Inferior parietal cortex (tissue), 1 donor: ENCODE data around the gene PSENEN.

Experiments
- DNase-seq: peaks from one replicate; pipeline ENCODE4 v3.0.0-alpha.2; 2016; ENCODE audit errors: extremely low spot score

The PSENEN gene, protein sequence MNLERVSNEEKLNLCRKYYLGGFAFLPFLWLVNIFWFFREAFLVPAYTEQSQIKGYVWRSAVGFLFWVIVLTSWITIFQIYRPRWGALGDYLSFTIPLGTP

DNA sequence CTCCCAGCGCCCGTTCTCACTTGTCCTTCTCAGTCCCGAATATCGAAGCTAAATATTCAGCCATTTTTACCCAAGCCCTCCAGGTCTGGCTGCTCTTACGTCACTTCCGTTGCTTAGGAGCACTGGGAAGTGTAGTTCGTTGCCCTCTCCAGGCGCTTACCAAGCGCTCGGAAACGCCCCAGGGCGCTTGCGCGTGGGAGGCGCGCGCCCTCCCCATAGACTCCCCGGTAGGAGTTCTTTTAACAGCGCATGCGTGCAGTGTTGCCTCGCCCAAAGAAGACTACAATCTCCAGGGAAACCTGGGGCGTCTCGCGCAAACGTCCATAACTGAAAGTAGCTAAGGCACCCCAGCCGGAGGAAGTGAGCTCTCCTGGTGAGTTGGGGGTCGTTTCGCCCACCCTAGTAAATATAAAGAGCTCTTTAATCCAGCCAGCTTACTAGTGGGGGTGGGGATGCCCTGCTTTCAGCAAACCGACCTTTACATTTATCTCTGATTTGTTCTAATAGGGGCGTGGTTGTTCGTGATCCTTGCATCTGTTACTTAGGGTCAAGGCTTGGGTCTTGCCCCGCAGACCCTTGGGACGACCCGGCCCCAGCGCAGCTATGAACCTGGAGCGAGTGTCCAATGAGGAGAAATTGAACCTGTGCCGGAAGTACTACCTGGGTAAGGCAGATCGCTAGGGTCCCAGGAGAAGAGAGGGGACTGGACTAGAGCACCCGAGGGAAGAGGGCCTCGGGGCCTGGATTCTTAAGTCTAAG, at the start of gene PSENEN, which contains the start of gene U2AF1L4:
PSENEN (plus strand) TSS at position 324 of the 759 bp plus-strand sequence; CDS start at position 604, 280 bp downstream.
U2AF1L4 (minus strand) TSS at position 91 of the 759 bp plus-strand sequence; CDS start at position 64, 27 bp downstream.
- peak; percentile 100 for DNase-seq

DNA sequence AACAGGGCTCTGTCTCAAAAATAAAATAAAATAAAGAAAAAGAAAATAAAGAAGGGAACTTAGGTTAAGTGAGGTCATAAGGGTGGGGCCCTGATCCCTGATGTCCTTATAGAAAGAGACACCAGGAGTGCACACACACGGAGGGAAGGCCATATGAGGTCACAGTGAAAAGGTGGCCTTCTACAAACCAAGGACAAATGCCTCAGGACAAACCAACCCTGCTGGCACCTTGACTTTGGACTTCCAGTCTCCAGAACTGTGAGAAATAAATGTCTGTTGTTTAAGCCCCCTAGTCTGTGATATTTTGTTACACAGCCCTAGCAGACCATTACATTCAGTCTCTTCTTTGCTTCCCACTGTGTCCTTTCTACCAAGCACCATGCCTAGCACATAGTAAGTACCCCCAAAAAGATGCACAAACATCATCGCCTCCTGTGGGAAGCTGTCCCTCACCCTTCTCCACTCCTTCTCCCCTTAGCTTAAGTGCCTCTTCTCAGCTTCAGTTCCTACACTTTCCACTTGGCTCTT, 49.5 kb upstream of the PSENEN start:
- DNase-seq = no peak

- no peak for DNase-seq
These were observed 48.6 kb upstream of the PSENEN start for GRCh38 chr19:35696835-35697234.

DNA sequence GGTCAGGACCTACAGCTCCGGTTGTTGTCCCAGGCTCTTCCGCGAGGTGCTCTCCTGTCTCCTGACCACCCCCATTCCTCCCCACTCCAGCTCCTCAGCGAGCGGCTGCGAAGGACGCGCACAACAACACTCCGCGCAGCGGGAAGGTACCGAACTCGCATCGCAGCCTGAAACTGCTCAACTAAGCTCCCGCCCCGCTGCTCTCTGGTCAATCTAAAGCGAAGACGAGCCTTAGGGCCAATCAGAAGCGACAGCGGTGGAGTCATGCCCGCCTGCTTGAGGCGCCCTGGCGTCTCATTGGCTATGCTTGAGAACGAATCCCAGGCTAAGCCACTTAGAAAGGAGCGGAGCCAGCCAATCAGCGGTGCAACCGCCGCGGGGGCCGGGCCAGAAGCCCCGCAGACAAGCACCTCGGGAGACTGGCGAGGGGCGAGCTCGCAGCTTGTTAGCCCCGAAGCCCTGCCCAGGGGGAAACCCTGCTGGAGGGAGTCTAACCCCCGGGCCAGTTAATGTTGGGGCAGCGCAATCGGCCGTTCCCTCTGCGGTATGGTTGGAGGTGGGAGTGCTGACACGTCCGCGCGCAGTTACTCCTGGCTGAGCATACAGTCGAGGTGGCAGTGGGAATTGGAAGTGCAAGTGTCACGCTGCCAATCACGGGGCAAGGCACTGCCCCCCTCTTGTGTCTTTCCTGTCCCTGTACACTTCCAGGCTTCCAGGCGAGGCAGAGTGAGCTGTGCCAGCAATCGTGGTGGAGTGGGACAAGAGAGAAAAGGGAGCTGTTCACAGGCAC, 43.0 kb upstream of the PSENEN start:
- peak; percentile 99 for DNase-seq

DNA sequence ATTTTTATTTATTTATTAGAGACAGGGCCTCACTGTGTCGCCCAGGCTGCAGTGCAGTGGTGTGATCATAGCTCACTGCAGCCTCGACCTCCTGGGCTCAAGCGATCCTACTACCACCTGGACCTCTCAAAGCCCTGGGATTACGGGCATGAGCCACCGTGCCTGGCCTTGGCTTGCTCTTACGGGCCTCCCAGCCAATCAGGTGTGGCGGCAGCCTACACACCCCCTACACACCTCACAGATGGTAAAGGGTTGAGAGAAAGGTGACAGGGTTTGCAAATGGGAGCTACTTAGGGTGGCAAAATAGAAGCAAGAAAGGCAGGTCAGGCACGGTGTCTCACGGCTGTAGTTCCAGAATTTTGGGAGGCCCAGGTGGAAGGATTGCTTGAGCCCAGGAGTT, 42.1 kb upstream of the PSENEN start:
- no peak for DNase-seq

DNA sequence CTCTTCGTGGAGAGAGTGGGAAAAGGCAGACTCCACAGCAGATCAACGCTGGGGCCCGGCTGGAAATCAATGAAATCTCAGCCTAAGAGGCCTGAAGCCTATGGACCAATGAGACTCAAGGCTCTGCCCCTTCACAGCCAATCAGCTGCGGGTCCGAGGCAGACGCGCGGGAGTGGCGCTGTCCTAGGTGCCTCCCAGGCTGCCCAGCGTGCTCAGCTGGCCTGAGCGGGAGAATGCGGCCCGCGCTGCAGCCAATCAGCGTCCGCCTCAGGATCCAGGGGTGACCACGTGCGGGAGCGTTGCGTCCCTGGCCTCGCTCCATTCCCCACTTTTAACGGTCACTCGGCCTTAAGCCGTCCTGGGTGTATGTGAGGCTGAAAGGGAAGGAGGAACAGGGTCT, 41.2 kb upstream of the PSENEN start, which contains the start of gene ZBTB32:
ZBTB32 (plus strand) TSS at position 341 of the 400 bp plus-strand sequence. CDS start 10,069 bp downstream, outside the sequence.
- no peak for DNase-seq

DNA sequence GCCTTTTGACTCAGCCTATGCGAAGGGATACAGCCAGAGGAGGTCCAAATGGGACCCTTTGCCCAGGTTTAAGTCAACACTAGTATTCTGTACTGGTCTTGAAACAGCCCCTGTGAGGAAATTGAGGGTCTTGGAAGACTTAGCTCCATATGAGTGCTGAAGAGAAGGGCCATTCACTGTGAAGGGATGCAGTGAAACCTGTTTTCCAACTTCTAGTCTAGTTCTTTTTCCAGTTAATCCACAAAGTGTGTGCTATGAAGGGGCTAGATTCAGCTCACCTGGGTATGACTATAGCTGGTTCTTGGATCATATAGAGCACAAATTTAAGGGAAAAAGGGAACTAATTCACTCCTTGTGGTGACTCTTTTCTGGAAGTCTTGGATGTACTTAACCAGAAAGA, 37.1 kb upstream of the PSENEN start:
- DNase-seq = no peak

- DNase-seq = no peak
These were observed 34.4 kb upstream of the PSENEN start for GRCh38 chr19:35710784-35711723.

DNA sequence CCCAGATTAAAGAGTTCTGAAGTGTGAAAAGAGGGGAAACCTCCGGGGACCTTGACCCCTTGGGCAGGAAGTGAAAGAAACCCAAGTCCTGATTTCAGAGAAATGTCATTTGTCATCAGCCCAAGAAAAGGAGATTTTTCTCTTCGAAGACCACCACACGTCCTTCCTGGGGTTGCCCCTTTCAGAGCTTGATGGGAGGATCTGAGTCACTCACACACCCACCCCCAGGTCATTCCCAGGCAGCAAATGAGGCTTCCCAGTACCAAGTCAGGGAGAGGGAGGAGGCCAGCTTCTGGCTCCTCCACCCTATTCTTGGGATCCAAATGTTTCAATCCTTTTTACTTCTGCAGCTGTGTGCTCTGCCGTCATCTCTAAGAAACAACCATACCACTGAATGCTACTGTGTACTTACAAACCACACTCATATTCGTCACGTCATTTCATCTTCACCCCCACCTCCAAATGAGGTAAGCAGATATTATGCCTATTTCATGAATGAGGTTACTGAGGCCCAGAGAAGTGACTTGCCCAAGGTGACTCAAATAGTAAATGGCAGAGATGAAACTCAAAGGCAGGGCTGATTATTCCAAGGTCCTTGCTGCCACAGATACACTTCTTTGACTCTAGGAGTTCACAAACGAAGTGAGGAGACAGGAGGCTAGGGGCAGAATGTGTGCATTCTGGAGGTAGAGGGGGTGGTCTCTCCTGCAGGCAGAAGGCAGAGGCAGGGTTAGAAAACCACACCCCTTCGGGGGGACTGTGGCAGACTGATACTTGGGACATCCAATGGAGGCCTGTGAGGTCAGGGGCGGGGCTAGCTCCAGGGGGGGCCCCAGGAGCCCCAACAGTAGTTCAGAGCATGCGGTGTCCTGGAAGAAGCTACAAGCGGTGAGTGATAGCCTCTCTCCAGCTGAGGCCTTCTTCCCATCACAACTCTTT, 32.6 kb upstream of the PSENEN start:
- DNase-seq = no peak

DNA sequence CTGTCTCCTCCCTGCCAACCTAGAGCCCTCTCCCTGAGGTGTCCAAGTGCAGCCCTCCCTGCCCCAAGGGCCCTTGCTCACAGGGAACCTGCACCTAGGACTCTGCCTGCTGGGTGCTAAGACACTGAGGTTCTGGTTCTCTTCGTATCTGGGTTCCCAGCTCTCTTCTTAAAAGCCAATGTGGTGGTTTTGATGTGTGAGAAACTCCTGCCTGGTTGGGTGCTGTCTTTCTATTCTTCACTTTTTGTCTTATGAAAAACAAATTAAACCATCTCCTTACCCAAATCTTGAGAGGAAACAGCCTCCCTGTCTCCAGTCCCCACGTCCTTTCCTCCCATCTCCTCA, 32.0 kb upstream of the PSENEN start:
- no peak for DNase-seq

DNA sequence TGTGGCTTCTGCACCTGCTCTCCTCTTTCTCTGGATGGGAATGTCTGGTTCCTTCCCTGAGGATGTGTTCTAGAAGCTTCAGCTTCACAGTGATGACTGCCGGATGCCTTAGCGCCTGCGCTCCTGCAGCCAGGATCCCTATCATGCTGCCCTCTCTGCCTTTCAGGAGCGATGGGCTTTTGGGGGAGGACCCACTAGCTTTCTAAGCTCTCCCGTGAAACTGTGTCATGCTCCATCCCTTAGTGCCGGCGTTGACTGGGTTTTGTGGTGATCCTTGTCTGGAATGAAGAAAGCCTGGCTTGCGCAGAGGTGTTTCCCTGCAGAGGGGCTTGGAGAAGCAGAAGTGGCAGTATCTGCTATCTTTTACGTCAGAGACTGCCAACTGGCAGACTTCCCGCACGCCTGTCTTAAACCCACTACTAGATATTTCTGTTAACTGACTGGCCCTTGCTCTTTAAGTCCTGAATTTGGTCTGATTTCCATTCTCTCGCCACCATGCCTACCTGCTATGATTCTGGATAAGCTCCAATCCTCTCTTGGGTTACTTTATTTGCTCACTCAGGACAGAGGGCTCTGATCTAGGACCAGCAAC, 31.5 kb upstream of the PSENEN start:
- DNase-seq = no peak

DNA sequence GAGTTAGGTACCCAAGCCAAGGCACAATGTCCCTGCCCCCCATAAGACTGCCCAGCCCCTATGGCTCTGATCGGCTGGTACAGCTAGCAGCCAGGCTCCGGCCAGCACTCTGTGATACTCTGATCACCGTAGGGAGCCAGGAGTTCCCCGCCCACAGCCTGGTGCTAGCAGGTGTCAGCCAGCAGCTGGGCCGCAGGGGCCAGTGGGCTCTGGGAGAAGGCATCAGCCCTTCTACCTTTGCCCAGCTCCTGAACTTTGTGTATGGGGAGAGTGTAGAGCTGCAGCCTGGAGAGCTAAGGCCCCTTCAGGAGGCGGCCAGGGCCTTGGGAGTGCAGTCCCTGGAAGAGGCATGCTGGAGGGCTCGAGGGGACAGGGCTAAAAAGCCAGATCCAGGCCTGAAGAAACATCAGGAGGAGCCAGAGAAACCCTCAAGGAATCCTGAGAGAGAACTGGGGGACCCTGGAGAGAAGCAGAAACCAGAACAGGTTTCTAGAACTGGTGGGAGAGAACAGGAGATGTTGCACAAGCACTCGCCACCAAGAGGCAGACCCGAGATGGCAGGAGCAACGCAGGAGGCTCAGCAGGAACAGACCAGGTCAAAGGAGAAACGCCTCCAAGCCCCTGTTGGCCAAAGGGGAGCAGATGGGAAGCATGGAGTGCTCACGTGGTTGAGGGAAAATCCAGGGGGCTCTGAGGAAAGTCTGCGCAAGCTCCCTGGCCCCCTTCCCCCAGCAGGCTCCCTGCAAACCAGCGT, 30.7 kb upstream of the PSENEN start:
- no peak for DNase-seq

DNA sequence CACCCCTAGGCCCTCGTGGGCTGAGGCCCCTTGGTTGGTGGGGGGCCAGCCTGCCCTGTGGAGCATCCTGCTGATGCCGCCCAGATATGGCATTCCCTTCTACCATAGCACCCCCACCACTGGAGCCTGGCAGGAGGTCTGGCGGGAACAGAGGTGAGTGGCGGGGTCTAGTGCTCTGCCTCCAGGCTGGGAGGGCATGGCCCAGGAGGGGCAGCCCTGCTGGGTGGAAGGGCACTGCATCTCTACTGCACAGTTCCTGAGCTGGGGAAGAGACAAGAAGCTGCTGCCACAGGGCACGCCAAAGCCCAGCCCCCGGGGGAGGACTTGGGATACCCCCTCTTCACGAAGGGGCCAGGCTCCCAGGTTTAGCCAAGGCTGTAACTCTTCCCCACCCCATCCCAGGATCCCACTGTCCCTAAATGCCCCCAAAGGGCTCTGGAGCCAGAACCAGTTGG, 30.1 kb upstream of the PSENEN start:
- no peak for DNase-seq

DNA sequence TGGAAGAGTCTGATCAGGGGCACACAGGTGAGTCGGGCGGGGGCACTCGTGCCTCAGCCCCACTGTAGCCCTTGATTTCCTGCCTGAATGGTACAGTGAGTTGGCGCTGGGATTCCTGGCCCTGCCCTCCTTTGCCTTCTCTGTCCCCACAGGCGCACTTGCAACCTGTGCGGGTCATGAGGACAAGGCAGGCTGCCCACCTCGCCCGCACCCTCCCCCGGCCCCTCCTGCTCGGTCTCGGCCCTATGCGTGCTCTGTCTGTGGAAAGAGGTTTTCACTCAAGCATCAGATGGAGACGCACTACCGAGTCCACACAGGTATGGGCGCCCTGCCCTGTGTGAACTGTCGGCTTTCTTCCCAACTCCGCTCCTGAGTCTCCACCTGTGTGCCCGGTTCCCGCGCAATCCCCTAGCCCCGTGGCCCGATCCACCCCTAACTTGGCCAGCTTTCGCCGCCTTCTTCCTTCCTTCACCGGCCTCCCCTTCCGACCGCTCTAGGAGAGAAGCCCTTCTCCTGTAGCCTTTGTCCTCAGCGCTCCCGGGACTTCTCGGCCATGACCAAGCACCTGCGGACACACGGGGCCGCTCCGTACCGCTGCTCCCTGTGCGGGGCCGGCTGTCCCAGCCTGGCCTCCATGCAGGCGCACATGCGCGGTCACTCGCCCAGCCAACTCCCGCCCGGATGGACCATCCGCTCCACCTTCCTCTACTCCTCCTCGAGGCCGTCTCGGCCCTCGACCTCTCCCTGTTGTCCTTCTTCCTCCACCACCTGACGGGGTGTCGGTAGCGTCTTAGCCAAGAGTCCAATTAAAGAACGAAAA, 29.3 kb upstream of the PSENEN start:
- DNase-seq = no peak

DNA sequence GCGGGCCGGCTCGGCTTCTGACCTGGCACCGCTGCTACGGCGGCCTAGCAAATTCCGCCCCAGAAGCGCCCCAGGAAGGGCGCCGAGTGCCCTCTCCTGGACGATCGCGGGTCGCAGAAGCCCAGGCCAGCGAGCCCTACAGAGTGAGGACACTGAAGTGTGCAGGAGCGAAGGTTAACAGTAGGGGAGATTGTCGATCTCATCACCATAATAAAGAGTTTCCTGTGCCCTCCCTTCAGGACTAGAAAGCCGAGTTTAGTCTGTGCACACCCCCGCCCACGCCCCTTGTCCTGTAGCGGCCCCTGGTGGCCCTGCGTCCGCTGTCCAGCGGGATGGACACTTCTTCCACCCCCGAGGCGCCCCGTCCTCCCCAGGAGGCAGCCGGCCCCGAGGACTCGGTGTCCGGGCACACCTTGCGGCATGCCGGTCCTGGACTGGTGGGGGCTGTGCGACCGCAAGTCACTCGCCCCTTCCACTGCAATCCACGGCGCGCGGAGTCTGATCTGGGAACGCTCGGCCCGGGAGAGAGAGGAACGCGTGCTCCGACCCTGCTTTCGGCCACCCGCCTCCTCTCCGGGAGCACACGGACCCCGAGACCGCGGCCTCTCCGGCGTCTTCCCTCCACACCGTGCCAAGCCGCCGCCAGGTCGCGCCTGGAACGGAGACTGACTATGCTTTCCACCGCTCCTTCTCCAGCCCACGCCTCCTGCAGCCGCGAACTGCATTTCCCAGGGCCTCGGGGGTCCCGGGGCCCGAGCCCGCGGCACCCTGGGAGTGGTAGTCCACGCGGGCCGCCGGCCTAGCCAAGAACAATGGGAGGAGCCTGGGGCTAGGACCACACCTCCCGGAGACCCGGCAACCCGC, 28.4 kb upstream of the PSENEN start:
- peak; percentile 92 for DNase-seq

- DNase-seq = no peak
These were observed 27.6 kb upstream of the PSENEN start, which contains the start of gene KMT2B for GRCh38 chr19:35717665-35718344. KMT2B (plus strand) TSS chr19:35718003; CDS start chr19:35718019, 16 bp downstream.
